ENCODE measurements around the gene DDX39B. TPM values are rescaled to one million over a fixed set of nuclear protein-coding genes. Genes with fewer than 3 reads are reported as not detected.
A peak's percentile ranks its signal among the peaks of the same experiment; 100 is the strongest.

Gene DDX39B
- total and polyA plus RNA-seq, 2 of the 8 experiments (the other 6 are each of a cell fraction or from before 2014, with no cell fraction given) = 780 to 1,164 TPM

DNA sequence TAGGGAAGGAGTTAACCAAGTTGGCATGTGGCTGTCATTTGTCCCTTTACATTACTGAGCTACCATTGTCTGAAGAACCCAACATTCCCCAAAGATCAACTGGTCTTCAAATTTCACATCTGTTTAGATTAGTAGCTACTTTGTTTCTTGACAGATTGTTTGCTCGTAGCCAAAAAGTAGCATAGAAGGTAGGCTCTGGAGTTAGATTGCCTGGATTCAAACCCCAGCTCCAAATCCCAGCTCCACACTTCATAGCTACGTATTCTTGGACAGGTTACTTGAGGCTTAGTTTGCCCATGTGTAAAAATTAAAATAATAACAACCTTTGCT lies 6.7 kb upstream of the DDX39B start:
- H4K5ac ChIP-seq (ENCODE audit: insufficient read length, low read depth, low read length) = no peak overlapping the region
- H2BK120ac ChIP-seq (replicated peaks; ENCODE audit: low read depth, low read length) = no peak overlapping the region
- POLR2A ChIA-PET (ENCODE audit: partially characterized antibody) = interaction anchor here (0.6 to 18.4 kb wide), 13 partner anchors 8 to 121 kb away, joined by 3 to 428 read pairs (median 4); partner anchors contain the start of genes BAG6, C6orf47, LY6G5B and MCCD1
- H3K4me2 ChIP-seq (ENCODE audit: insufficient read depth in 1 of 2, low read depth in 2 of 2, low read length in 2 of 2) = peak overlapping the region in 1 of 2 experiments; percentile 32; a peak in 1 of 4 replicates
- H2BK15ac ChIP-seq (ENCODE audit: low read length) = no peak overlapping the region
- H3K14ac ChIP-seq (ENCODE audit: insufficient read length) = no peak overlapping the region
- H2BK20ac ChIP-seq (ENCODE audit: low read length) = no peak overlapping the region
- H4K20me1 ChIP-seq (replicated peaks in 1 of 2; ENCODE audit: control insufficient read depth in 1 of 2, insufficient read depth in 2 of 2, low read length in 2 of 2) = no peaks in the 10 kb centered on the region
- H3K56ac ChIP-seq (replicated peaks; ENCODE audit: insufficient read length, low read depth, low read length) = no peak overlapping the region
- peak overlapping the region in 1 of 4 experiments; percentile 70; a peak in 1 of 8 replicates for H3K4me3 ChIP-seq (ENCODE audit: extremely low read depth in 1 of 4, insufficient read depth in 2 of 4, low read depth in 3 of 4, low read length in 4 of 4)
- H2AK5ac ChIP-seq (ENCODE audit: low read depth, low read length) = no peak overlapping the region
- H2BK12ac ChIP-seq (ENCODE audit: low read depth, low read length) = no peak overlapping the region
- no peaks in the 10 kb centered on the region for H3K9me3 ChIP-seq (ENCODE audit: insufficient read depth in 2 of 2, low read depth in 1 of 2, low read length in 1 of 2)
- CTCF ChIA-PET (ENCODE audit: partially characterized antibody) = interaction anchor here (0.8 to 24.7 kb wide), 7 partner anchors 16 to 175 kb away, joined by 3 to 613 read pairs (median 3); partner anchors contain the start of genes LST1, LTB, MPIG6B and NCR3
- H3K18ac ChIP-seq (ENCODE audit: extremely low read depth, low read length) = no peak overlapping the region
- H3K79me1 ChIP-seq (ENCODE audit: low read depth, low read length) = no peaks in the 10 kb centered on the region; the same call in 1 of the 2 replicates
- WGBS, 2 experiments (ENCODE audit: extremely low coverage in 1 of 2, insufficient coverage in 1 of 2, insufficient read length in 1 of 2, insufficient replicate concordance in 2 of 2, low coverage in 1 of 2, low lambda C conversion rate in 2 of 2, missing lambda C conversion rate in 1 of 2) = 84% methylated on average over 2 of the region's 2 CpGs; no CpG with 5 or more reads in 1 of the 2 experiments
- no peak overlapping the region for H3K23ac ChIP-seq (ENCODE audit: insufficient read length)
- H3K23me2 ChIP-seq (ENCODE audit: low read depth, low read length) = peaks cover 2% of the 10 kb centered on the region; the same call in 1 of the 2 replicates
- H2AFZ ChIP-seq (ENCODE audit: low read length) = no peak overlapping the region
- TF ChIP-seq BACH1 (IDR thresholded peaks at IDR 0.05; ENCODE audit: low read length) (no peak), GTF2F1 (IDR thresholded peaks at IDR 0.05; ENCODE audit: borderline replicate concordance, low read depth, low read length) (no peak), EP300 (IDR thresholded peaks at IDR 0.05; ENCODE audit: borderline replicate concordance in 1 of 2, low read depth in 2 of 2, low read length in 2 of 2) (no peak), POLR2A (IDR thresholded peaks at IDR 0.05; ENCODE audit: control extremely low read depth in 1 of 2, low read depth in 2 of 2, low read length in 2 of 2) (no peak), BCL11A (IDR thresholded peaks at IDR 0.05; ENCODE audit: low read depth in 2 of 2, low read length in 2 of 2) (no peak), RAD21 (IDR thresholded peaks at IDR 0.05 in 1 of 2, conservative IDR thresholded peaks at IDR 0.05 in 1 of 2; ENCODE audit: low read depth in 2 of 2, low read length in 2 of 2) (no peak), CBX5 (IDR thresholded peaks at IDR 0.05; ENCODE audit: low read depth, low read length) (no peak), RFX5 (IDR thresholded peaks at IDR 0.05; ENCODE audit: borderline replicate concordance, low read depth, low read length) (no peak)
- no peak overlapping the region for H3K9ac ChIP-seq (replicated peaks in 1 of 4; ENCODE audit: extremely low read depth in 1 of 4, low read depth in 3 of 4, low read length in 3 of 4)
- H4K91ac ChIP-seq (replicated peaks; ENCODE audit: insufficient read length, low read length) = no peak overlapping the region
- DNase-seq (ENCODE audit: low read depth in 1 of 2, low spot score in 2 of 2) = no peak
- no peak for FAIRE-seq
- no peak overlapping the region for H4K8ac ChIP-seq (ENCODE audit: extremely low read depth, insufficient read depth, low read length)
- H3K4me1 ChIP-seq (replicated peaks in 1 of 4; ENCODE audit: control insufficient read depth in 3 of 4, insufficient read depth in 4 of 4, low read length in 3 of 4) = peaks cover 0 to 8% (median 5%) of the 10 kb centered on the region in 4 experiments; a peak in 5 of 7 replicates
- no peak overlapping the region for H2BK5ac ChIP-seq (ENCODE audit: low read depth, low read length)
- peaks cover 0 to 4% (median 3%) of the 10 kb centered on the region in 4 experiments; a peak in 4 of 8 replicates for H3K36me3 ChIP-seq (ENCODE audit: control insufficient read depth in 2 of 4, insufficient read depth in 4 of 4, low read length in 3 of 4)
- H3K27me3 ChIP-seq (replicated peaks in 1 of 4; ENCODE audit: control insufficient read depth in 3 of 4, extremely low read depth in 1 of 4, insufficient read depth in 3 of 4, low read length in 3 of 4) = no peaks in the 10 kb centered on the region
- no peak overlapping the region for H3K27ac ChIP-seq (ENCODE audit: low read depth, low read length)
- peaks cover 0 to 9% of the 10 kb centered on the region in 2 experiments; a peak in 1 of 4 replicates for H3K79me2 ChIP-seq (ENCODE audit: control insufficient read depth in 1 of 2, insufficient read depth in 2 of 2, low read length in 2 of 2)
- H3K4ac ChIP-seq (replicated peaks; ENCODE audit: insufficient read length, low read depth, low read length) = no peak overlapping the region

Data from H1 (cell line).